Hematopoietic multipotent progenitor cell treated with erythropoietin and hydrocortisone succinate and interleukin-3 and kit ligand, for 15 days (in vitro differentiated cells): Measurements from ENCODE around the gene CYSRT1.

ENCODE experiments used
- DNase-seq: peaks from one replicate; pipeline ENCODE4 v3.0.0-alpha.2; 2015; ENCODE audit warnings: low spot score

The CYSRT1 gene

GRCh38 chr9:137227054-137227852 is 2.3 kb downstream of the CYSRT1 start, which contains the start of gene RNF224:
TSS of gene RNF224 (plus strand) at chr9:137227502. CDS start at chr9:137228336, 834 bp downstream.
- DNase-seq = peak; percentile 82

- no peak for DNase-seq
These were observed 3.0 kb downstream of the CYSRT1 start for GRCh38 chr9:137227853-137228505.

DNA sequence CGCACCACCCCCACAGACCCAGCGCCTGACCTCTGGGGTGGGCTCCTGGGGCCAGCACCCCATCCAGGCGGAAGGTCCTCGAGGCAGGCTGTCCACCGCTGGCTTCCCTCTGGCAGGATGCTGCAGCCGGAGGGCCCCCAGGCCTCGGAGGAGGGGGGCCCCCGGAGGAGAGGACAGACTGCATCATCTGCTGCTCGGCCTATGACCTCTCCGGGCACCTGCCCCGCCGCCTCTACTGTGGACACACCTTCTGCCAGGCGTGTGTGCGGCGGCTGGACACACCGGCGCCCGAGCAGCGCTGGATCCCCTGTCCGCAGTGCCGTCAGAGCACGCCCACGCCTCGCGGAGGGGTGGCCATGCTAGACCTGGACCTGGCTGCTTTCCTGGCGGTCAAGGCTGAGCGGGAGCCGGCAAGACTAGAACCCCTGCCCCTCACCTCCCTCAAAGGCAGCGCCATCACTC is 3.6 kb downstream of the CYSRT1 start:
- DNase-seq = no peak

DNA sequence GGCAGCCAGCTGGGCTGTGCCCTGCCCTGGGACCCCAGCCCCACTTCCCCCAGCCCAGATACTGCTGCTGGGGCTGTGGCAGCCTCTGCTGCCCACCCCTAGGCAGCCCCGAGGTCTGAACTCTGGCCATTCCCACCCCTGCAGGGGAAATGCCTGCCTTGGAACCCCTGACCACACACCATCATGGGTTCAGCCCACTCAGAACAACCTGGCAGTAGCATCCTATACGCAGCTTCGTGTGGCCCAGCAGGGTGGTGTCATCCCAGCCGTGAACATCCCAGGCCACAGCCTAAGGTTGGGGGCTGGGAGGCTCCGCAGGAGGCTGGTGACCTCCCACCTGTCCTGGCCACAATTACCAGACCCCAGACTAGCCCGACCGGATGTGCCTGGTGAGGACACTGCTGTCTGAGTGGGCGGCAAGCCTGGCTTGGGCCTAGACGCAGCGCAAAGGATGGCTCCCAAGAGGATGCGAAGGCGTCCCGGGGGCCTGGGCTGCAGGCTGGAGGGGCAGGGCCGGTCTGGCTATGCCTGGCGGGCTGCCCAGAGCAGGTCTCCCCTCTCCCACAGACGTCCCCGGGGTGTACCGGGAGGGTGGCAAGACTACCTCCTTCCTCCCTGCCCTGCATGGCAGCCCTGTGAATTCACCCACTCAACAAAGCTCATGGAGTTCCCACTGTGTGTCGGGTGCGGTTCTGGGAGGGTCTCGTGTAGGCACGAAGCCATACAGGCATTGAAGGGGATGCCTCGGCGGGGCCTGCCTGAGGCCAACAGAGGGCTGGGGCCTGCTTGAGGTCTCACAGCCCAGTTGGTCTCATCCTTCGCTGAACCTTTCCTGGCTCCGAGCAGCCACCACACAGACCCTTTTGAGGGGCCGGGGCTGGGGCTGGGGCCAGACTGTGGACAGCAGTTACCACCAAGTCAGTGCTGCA is 4.3 kb downstream of the CYSRT1 start:
- no peak for DNase-seq

GRCh38 chr9:137229903-137230704 is 5.1 kb downstream of the CYSRT1 start:
- no peak for DNase-seq

DNA sequence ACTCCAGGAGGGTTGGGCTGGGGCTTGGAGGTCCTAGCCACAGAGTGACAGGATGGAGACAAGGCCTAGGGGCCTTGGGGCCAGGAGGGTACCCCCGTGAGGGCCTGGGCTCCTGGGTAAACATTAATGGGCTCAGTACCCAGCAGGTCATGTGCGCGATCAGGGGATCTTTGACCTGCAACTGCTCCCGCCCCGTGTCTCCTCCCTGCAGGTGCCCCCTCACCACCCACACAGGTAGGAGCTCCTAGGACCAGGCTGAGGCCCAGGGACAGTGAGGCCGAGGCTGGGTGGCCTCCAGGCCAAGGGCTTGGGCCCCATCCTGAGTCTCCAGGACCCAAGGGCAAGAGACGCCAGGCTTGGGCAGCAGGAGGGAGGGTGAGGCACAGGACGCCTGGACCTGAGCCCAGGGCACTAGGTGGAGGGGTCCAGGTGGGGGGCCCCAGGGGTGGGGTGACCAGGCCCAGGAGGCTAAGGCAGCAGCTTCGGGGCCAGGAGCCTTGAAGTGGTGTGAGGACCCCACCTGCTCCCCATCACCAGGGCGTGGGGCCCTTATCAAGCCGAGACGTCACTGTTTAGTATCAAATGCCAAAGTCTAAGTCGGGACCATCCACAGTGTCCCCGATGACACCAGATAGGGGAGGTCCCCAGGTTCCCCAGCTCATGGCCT is 5.9 kb downstream of the CYSRT1 start, which contains the start of gene SLC34A3:
TSS of gene SLC34A3 (plus strand) at position 197 of the 667 bp plus-strand sequence. CDS start 802 bp downstream, outside the sequence.
- DNase-seq = no peak

GRCh38 chr9:137231372-137232039 is 6.5 kb downstream of the CYSRT1 start:
- DNase-seq = no peak

GRCh38 chr9:137232101-137232500 is 7.1 kb downstream of the CYSRT1 start:
- no peak for DNase-seq

- DNase-seq = no peak
These were observed 7.5 kb downstream of the CYSRT1 start for GRCh38 chr9:137232510-137232909.

GRCh38 chr9:137233143-137233980 is 8.4 kb downstream of the CYSRT1 start:
- DNase-seq = no peak

DNA sequence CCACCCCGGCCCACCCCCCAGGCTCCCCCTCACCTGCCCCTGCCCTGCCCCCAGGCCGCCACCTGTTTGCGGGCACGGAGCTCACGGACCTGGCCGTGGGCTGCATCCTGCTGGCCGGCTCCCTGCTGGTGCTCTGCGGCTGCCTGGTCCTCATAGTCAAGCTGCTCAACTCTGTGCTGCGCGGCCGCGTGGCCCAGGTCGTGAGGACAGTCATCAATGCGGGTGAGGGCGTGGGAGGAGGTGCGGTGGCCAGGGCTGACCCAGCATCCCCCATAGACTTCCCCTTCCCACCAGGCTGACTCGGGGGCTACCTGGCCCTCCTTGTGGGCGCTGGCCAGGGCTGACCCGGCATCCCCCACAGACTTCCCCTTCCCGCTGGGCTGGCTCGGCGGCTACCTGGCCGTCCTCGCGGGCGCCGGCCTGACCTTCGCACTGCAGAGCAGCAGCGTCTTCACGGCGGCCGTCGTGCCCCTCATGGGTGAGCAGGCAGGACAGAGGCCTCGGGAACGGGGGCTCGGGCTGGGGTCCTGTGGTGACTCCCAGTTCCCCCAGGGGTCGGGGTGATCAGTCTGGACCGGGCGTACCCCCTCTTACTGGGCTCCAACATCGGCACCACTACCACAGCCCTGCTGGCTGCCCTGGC is 9.2 kb downstream of the CYSRT1 start:
- DNase-seq = no peak

DNA sequence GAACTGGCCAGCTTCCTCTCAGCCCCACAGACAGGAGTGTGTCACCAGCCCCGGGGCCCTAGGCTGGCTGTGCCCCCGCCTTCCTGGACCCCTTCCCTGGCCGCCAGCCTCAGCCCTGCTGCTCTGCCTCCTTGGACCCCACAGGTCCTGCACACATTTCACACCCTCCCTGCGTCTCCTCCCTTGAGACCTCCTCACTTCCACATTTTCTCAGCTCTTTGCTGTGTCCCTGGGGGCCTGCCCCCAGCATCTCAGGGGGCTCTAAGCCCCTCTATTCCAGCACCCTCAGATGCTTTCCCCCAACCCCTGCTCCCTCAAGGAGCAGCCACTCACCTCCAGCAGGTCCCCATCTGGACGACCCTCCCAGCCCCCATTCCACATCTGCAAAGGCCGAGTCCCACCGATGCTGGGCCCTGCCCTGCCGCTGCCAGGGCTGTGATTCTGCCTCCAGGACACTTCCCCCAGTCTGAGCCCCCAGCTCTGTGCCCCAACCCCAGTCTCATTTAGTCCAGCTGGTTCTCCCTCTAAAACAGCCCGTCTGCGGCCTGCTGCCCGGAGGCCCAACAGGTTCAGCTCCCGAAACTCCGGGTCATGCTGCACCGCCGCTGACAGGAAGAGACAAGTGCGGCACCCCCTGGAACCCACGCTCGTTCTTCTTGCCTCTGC is 9.9 kb downstream of the CYSRT1 start:
- no peak for DNase-seq

- DNase-seq = no peak
These were observed 10.7 kb downstream of the CYSRT1 start for GRCh38 chr9:137235424-137236237.

DNA sequence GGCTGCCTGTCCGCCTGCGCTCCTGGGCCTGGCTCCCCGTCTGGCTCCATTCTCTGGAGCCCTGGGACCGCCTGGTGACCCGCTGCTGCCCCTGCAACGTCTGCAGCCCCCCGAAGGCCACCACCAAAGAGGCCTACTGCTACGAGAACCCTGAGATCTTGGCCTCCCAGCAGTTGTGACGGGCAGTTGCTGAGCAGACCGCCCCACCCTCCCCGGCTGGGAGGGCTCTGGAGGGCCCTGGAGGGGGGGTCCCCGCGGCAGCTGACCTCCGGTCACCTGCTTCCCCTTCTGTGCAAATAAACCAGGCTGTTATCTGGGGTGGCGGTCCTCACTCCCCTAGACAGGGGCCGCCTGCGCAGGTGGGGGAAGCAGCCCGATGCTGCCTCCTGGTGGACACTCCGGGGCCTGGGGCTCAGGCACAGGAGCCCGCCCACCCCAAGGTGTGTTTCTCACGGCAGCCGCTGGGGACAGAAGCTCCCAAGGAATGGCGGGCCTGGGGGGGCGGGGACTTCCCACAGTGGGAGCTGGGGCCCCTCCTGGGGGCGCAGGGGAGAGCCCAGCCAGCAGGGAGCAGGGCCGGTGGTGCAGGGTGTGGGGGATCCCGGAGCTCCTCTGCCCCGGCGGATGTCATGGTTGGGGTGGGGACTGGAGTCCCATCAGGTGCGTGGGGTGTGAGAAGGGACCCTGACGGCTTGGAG is 11.4 kb downstream of the CYSRT1 start:
- DNase-seq = peak; percentile 89

DNA sequence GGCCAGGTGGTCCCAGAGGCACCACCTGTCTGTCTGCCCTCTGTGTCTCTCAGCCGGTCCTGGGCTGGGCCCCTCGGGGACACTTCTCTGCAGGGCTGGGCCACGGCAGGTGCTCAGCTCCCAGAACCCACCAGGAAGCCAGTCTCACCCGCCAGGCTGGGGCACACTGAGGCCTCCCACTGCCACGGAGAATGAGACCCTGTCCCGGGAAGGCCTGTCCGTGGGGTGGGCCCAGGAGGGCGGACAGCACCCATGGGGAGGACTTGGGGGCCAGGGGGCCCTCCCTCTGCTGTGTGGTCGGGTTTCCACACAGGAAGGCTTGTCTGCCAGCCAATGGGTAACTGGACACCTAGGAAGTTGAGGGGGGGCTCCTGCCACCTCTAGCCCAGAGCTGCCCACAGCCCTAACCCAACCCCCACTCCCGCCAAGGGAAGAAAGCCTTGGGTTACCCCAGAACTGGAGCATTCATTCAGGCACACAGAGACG is 12.0 kb downstream of the CYSRT1 start:
- DNase-seq = no peak
